Aorta (tissue), 5 donors: Measurements from ENCODE around the gene SERHL2. TPM values are rescaled to one million over a fixed set of nuclear protein-coding genes. Genes with fewer than 3 reads are reported as not detected.

Experiments used
- ATAC-seq: fragments of 200-7000 bp; cut with Tn5 transposase; one replicate; pipeline ENCODE4 v1.9.1; 2022; ENCODE audit warnings: moderate library complexity; ENCODE audit not compliant: low FRiP score
- DNase-seq, 2 donors: peaks; one replicate each; pipeline ENCODE4 v3.0.0-alpha.2; 2020
- H3K27ac ChIP-seq, 2 donors: one replicate each; pipeline ENCODE4 v1.5.1; 2013; ENCODE audit warnings: low read length in 2 of 2, mild to moderate bottlenecking in 2 of 2, moderate library complexity in 2 of 2, control low read depth in 1 of 2, inconsistent platforms in 1 of 2, low read depth in 1 of 2
- H3K27me3 ChIP-seq, 2 donors: one replicate each; pipeline ENCODE4 v1.6.1; 2013; ENCODE audit warnings: control low read depth in 1 of 2, low read length in 1 of 2, mild to moderate bottlenecking in 1 of 2, moderate library complexity in 1 of 2; ENCODE audit not compliant: insufficient read depth in 2 of 2, control insufficient read depth in 1 of 2
- H3K36me3 ChIP-seq, 2 donors: one replicate each; pipeline ENCODE4 v1.6.1; 2013; ENCODE audit warnings: control low read depth in 1 of 2, low read length in 1 of 2, mild to moderate bottlenecking in 1 of 2; ENCODE audit not compliant: insufficient read depth in 2 of 2, control insufficient read depth in 1 of 2
- H3K4me1 ChIP-seq, 2 donors: one replicate each; pipeline ENCODE4 v1.6.1; 2013; ENCODE audit warnings: low read length in 2 of 2, control low read depth in 1 of 2, mild to moderate bottlenecking in 1 of 2, moderate library complexity in 1 of 2; ENCODE audit not compliant: insufficient read depth in 2 of 2, control insufficient read depth in 1 of 2
- H3K4me3 ChIP-seq, 2 donors: one replicate each; pipeline ENCODE4 v1.5.1; 2013; ENCODE audit warnings: low read length in 2 of 2, control low read depth in 1 of 2, mild to moderate bottlenecking in 1 of 2
- H3K9me3 ChIP-seq: one replicate; pipeline ENCODE4 v1.6.1; 2013; ENCODE audit warnings: mild to moderate bottlenecking, low read length; ENCODE audit not compliant: control insufficient read depth
- WGBS, 2 donors: extraction: QIAGEN DNeasy Blood & Tissue Kit; methylation state at CpG; one replicate each; pipeline ENCODE4 v1.1.7; 2013; 5-methylcytosine and 5-hydroxymethylcytosine counted together
- intact Hi-C, 2 donors: fragments of 100-400 bp; cut with DNase I; formaldehyde crosslinking; loops; one replicate each; pipeline versions ENCODE4 v1.14.2 to v1.15.0; 2022
- polyA plus RNA-seq, 2 donors: library from polyadenylated mRNA; stranded (reverse); fragments of 200-250 nt; gene quantifications; one replicate each; pipeline ENCODE4 v1.2.3, GENCODE V29; 2013
- total RNA-seq, 2 donors: library from RNA; stranded (reverse); fragmentation: NEBNext Ultra II Directional; extraction: Animal tissue kit (Norgen Biotek cat#: 25700); gene quantifications; one replicate each; pipeline ENCODE4 v1.2.1, GENCODE V29; 2021
- donor health status: healthy with polysubstance abuse.
- donor health status: Bipolar disorder and iron deficiency.
- donor health status: DM: no; HTN: no; CAD: no.
- donor health status: DM: no; HTN: no; CAD: no.
- donor health status: DM: yes; HTN: yes; CAD: no.

Gene SERHL2
- total and polyA plus RNA-seq, 4 donors = 1.6 to 4.2 (median 2.5) TPM

GRCh38 chr22:42585096-42585495, 31.3 kb downstream of the SERHL2 start:
- intact Hi-C loops = no loop called here
- 84 to 91% methylated on average over 8 of the region's 8 CpGs for WGBS, 2 donors

GRCh38 chr22:42586381-42586780, 32.6 kb downstream of the SERHL2 start:
- intact Hi-C loops = no loop called here
- no peak for DNase-seq
- H3K36me3 ChIP-seq = peaks cover 4 to 5% of the 10 kb centered on the region in 2 donors
- ATAC-seq = no peak
- H3K27ac ChIP-seq = no peak overlapping the region
- peaks cover 0 to 2% of the 10 kb centered on the region in 2 donors for H3K4me1 ChIP-seq
- WGBS, 2 donors = 92 to 94% methylated on average over 4 of the region's 4 CpGs
- no peak overlapping the region for H3K4me3 ChIP-seq
- H3K9me3 ChIP-seq = no peaks in the 10 kb centered on the region
- no peaks in the 10 kb centered on the region for H3K27me3 ChIP-seq

More at GRCh38 chr22:42585096-42585495, 31.3 kb downstream of the SERHL2 start:
- Histone ChIP-seq H3K4me3 (no peak overlapping the region), H3K9me3 (no peaks in the 10 kb centered on the region), H3K4me1 (peaks cover 0 to 2% of the 10 kb centered on the region in 2 donors), H3K27ac (no peak overlapping the region), H3K27me3 (no peaks in the 10 kb centered on the region), H3K36me3 (peaks cover 4 to 5% of the 10 kb centered on the region in 2 donors)
- ATAC-seq (no peak), DNase-seq (no peak)

DNA sequence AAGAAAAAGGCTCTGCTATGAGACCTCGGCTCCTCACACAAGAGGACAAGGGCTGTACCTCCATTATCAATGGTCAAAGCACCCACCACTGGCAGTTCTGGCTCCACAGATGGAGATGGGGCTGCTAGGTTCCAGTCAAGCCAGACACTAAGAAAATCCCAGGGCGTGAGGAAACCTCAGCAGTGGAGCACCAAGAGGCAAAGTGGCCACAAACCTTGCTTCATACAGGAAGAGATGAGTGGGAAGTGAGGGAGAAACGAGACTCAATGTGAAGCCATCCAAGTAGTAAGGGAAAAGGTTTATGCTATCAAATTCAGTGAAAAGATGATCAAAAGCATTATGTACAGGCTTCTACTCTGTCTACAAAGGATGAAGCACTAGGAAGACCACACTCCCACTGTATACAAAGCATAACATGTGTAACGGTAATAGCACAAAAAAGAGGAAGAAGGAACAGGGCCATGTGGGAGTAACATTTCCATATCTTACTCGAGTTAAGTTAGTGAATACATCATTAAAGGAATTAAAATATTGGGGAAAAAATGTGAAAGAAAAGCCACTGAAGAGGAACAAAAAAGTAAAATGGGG, 33.9 kb downstream of the SERHL2 start:
- intact Hi-C loops = no loop called here
- H3K36me3 ChIP-seq = peaks cover 8 to 11% of the 10 kb centered on the region in 2 donors
- DNase-seq (no peak), ATAC-seq (no peak)
- H3K9me3 ChIP-seq = no peaks in the 10 kb centered on the region
- 87 to 88% methylated on average over 5 of the region's 5 CpGs for WGBS, 2 donors
- H3K4me3 ChIP-seq = no peak overlapping the region
- H3K27me3 ChIP-seq = no peaks in the 10 kb centered on the region
- no peaks in the 10 kb centered on the region for H3K4me1 ChIP-seq
- no peak overlapping the region for H3K27ac ChIP-seq

DNA sequence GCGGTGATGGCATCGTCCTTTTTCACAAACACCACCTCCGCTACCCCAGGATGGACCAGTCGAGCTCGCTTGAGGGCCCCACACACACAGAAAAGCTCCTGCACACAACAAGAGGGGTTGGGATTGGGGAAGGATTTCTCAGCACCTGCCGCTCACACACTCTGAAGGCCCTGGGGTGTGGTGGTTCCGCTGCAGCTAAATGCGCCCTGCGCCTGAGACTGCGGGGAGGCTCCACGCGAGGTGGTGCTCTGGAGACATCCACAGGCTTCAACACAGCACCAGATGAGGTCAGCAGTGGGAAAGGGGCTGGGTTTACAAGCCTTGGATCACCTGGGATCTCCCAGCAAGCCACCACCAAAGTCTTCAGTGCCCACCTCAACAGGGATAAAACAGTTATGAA, 38.2 kb downstream of the SERHL2 start:
- DNase-seq (no peak), ATAC-seq (no peak)
- 95% methylated on average over 12 of the region's 12 CpGs for WGBS, 2 donors
- Histone ChIP-seq H3K4me1 (no peaks in the 10 kb centered on the region), H3K4me3 (no peak overlapping the region), H3K36me3 (peaks cover 8 to 21% of the 10 kb centered on the region in 2 donors), H3K27ac (no peak overlapping the region), H3K9me3 (no peaks in the 10 kb centered on the region), H3K27me3 (no peaks in the 10 kb centered on the region)
- intact Hi-C loops = no loop called here

DNA sequence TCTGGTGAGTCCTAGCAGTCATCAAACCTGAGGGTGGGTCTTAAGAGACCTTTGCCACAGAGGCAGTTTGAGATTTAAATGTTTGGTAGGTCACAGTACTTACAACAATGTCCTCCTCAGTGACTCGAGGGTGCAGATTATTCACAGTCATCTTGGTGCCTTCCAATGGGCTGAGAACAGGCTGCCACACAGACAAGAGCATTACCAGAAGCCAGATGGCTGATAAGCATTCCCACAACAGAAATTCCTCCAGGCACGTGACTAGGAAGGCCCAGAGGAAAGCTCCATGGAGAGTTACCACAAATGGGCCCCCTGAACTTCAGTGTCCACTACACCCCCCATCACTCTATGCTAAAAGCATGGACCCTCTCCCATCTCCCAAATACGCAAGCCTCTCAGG, 41.7 kb downstream of the SERHL2 start:
- Histone ChIP-seq H3K4me3 (no peak overlapping the region), H3K27ac (no peak overlapping the region)
- 58 to 60% methylated on average over 3 of the region's 3 CpGs for WGBS, 2 donors

GRCh38 chr22:42596336-42596735, 42.6 kb downstream of the SERHL2 start:
- intact Hi-C loops = no loop called here
- Histone ChIP-seq H3K36me3 (peaks cover 5 to 25% of the 10 kb centered on the region in 2 donors), H3K27ac (no peak overlapping the region), H3K9me3 (no peaks in the 10 kb centered on the region), H3K27me3 (no peaks in the 10 kb centered on the region), H3K4me3 (no peak overlapping the region), H3K4me1 (no peaks in the 10 kb centered on the region)
- DNase-seq (no peak), ATAC-seq (peak; percentile 76)
- WGBS, 2 donors = 48 to 49% methylated on average over 5 of the region's 5 CpGs

More for the DNA sequence above, 41.7 kb downstream of the SERHL2 start:
- Histone ChIP-seq H3K27me3 (no peaks in the 10 kb centered on the region), H3K4me1 (no peaks in the 10 kb centered on the region), H3K36me3 (peaks cover 5 to 25% of the 10 kb centered on the region in 2 donors), H3K9me3 (no peaks in the 10 kb centered on the region)
- DNase-seq (no peak), ATAC-seq (no peak)
- intact Hi-C loops = no loop called here

DNA sequence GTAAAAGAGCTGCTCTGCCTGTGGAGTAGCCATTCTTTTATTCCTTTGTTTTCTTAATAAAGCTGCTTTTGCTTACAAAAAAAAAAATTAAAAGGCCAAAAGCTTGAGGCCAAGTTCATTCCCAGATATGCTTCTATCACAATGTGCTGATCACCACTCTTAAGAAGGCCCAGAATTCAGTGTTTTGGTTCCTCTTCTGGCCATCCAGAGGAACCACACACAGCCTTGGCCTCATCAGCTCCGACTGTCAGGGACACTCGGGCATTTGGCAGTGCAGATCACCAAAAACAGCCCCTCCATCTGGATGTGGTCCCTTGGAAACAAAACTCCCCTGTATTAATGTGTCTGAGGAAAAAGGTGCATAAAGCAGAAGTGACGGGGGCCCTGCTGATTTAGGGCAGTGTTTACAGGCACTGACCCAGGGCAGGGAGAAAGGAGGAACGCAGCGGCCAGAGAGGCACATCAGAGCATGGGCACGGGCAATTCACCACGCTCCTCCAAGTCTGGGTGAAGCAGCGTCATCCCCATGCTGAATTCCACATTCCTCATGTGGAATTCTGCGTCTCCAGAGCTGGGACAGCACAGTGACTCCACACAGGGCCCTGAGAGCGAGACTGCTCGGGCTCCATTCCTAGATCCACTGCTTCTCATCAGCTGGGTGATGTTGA, 43.2 kb downstream of the SERHL2 start:
- 79 to 86% methylated on average over 11 of the region's 11 CpGs for WGBS, 2 donors
- DNase-seq = no peak
- Histone ChIP-seq H3K9me3 (no peaks in the 10 kb centered on the region), H3K36me3 (peaks cover 9 to 23% of the 10 kb centered on the region in 2 donors), H3K27ac (no peak overlapping the region), H3K4me1 (no peaks in the 10 kb centered on the region), H3K27me3 (no peaks in the 10 kb centered on the region), H3K4me3 (no peak overlapping the region)
- intact Hi-C loops = no loop called here
- no peak for ATAC-seq

GRCh38 chr22:42601879-42602465, 48.2 kb downstream of the SERHL2 start:
- no peak for DNase-seq
- WGBS, 2 donors = 92 to 93% methylated on average over 6 of the region's 6 CpGs

DNA sequence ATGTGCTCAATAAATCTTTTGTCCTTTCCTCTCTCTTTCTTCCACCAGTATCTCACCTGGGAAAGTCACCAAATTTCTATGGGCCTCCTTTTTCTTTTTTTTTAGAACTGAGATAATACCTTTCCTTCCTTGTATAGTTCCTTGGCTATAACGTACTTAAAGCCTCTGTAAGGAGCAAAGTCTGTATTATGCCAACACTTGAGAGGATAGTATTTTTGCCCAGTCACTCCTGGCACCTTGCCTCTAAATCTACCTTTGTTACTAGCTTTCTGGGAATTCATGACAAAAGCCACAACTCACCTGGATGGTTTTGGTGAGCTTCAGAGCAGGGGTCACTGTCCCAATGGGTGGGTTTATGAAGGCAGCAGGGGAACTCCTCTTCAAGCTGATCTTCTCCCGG, 48.7 kb downstream of the SERHL2 start:
- no peaks in the 10 kb centered on the region for H3K27me3 ChIP-seq
- no peak overlapping the region for H3K27ac ChIP-seq
- no peak for ATAC-seq
- intact Hi-C loops = no loop called here
- H3K9me3 ChIP-seq = no peaks in the 10 kb centered on the region
- 58 to 71% methylated on average over 2 of the region's 2 CpGs for WGBS, 2 donors
- no peak for DNase-seq
- peaks cover 8 to 9% of the 10 kb centered on the region in 2 donors for H3K36me3 ChIP-seq
- no peaks in the 10 kb centered on the region for H3K4me1 ChIP-seq
- no peak overlapping the region for H3K4me3 ChIP-seq

More at GRCh38 chr22:42601879-42602465, 48.2 kb downstream of the SERHL2 start:
- intact Hi-C loops = no loop called here
- Histone ChIP-seq H3K27me3 (no peaks in the 10 kb centered on the region), H3K4me3 (no peak overlapping the region), H3K27ac (no peak overlapping the region), H3K36me3 (peaks cover 8 to 11% of the 10 kb centered on the region in 2 donors), H3K4me1 (no peaks in the 10 kb centered on the region), H3K9me3 (no peaks in the 10 kb centered on the region)
- no peak for ATAC-seq
